IPS-11a (cell line): ENCODE measurements around the gene INTS15.

ENCODE experiments used
- H3K4me3 ChIP-seq: one replicate; pipeline ENCODE4 v1.5.1; 2013; ENCODE audit warnings: low read depth, low read length, control low read depth

INTS15 gene

GRCh38 chr7:6655636-6656385 is 66.0 kb downstream of the INTS15 start:
- H3K4me3 ChIP-seq: no peak overlapping the region

DNA sequence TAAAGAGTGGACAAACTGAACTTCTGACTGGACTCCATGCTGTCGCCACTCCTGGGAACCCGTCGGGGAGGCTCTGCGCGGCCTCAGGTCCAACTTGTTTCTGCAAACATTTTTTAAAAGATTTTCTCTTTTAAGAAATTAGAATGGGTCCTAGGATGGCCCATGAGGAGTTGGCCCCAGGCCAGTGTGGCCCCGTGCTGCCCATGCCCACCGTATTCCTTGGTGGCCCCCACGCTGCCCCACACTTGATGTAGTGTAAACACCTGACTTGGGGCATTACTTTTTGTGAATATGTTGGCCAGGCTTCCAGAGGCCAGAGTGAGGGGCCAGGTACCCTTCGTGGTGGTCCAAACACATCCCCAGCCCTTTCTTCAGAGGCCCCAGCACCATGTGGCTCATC is 66.6 kb downstream of the INTS15 start:
- H3K4me3 ChIP-seq: no peak overlapping the region
